OCI-LY3 (cell line): ENCODE results near the gene UBXN6.

Source experiments
- CTCF ChIP-seq: fragments of 200-600, 300-600 bp; sonication (generic); IDR thresholded peaks from 2 replicates; pipeline ENCODE4 v1.5.1; 2014; ENCODE audit warnings: antibody characterized with exemption, low read length, low read depth
- EZH2phosphoT487 ChIP-seq: fragments of 200-600 bp; shearing (Covaris generic); IDR thresholded peaks from 2 replicates; pipeline ENCODE4 v1.6.1; 2018; ENCODE audit warnings: antibody characterized with exemption, mixed run types, low read depth

- TF ChIP-seq CTCF (no peak), EZH2phosphoT487 (no peak)
These were observed 15.4 kb downstream of the UBXN6 start for GRCh38 chr19:4441994-4442818.
